WTC11 (cell line): Measurements from ENCODE around the gene ZNF41. TPM values are rescaled to one million over a fixed set of nuclear protein-coding genes. Genes with fewer than 3 reads are reported as not detected.
"Not testable (repeated sequence)": the region's sequence is repeated elsewhere in the genome, so short reads cannot be mapped to it uniquely, and the experiment has no call there.

Experiments
- ATAC-seq: fragments of 200-7000 bp; cut with Tn5 transposase; 2 replicates; pipeline ENCODE4 v1.10.0; 2021; ENCODE audit warnings: mild to moderate bottlenecking, moderate library complexity
- CTCF ChIA-PET: fragments of 300-600 bp; sonication (Branson Sonifier 250); formaldehyde crosslinking; loops from one replicate; lab custom pipeline; 2021; ENCODE audit warnings: antibody characterized with exemption; lab: Charles Lee
- POLR2A ChIA-PET: fragments of 350-600 bp; sonication (Branson Sonifier 250); formaldehyde crosslinking; loops from one replicate; lab custom pipeline; 2021; ENCODE audit warnings: antibody characterized with exemption; lab: Charles Lee
- DNase-seq: peaks from one replicate; pipeline ENCODE4 v3.0.0; 2021; ENCODE audit warnings: low spot score
- H3K27ac Mint-ChIP-seq: 2 replicates; pipeline ENCODE4 v1.8.0; 2021; ENCODE audit warnings: mixed read lengths
- H3K27me3 Mint-ChIP-seq: 2 replicates; pipeline ENCODE4 v1.8.0; 2021; ENCODE audit warnings: low read depth, mild to moderate bottlenecking, moderate library complexity, mixed read lengths
- H3K36me3 Mint-ChIP-seq: 2 replicates; pipeline ENCODE4 v1.8.0; 2021; ENCODE audit warnings: mixed read lengths
- H3K4me1 Mint-ChIP-seq: 2 replicates; pipeline ENCODE4 v1.8.0; 2022; ENCODE audit warnings: mixed read lengths
- H3K4me3 Mint-ChIP-seq: 2 replicates; pipeline ENCODE4 v1.8.0; 2021; ENCODE audit warnings: mild to moderate bottlenecking, moderate library complexity, mixed read lengths
- H3K9me3 Mint-ChIP-seq: 2 replicates; pipeline ENCODE4 v1.8.0; 2021; ENCODE audit warnings: mixed read lengths
- ESRRA ChIP-seq: sonication (generic); formaldehyde crosslinking; IDR thresholded peaks from 2 replicates; pipeline ENCODE4 v1.8.1; 2022; ENCODE audit warnings: mild to moderate bottlenecking, missing genetic modification reagents, borderline replicate concordance
- FOXP1 ChIP-seq: sonication (generic); formaldehyde crosslinking; IDR thresholded peaks from 2 replicates; pipeline ENCODE4 v1.8.0; 2022; ENCODE audit warnings: missing genetic modification reagents, mild to moderate bottlenecking, moderate library complexity, borderline replicate concordance
- HMGA2 ChIP-seq: fragments of 250-450 bp; sonication (Bioruptor Pico); IDR thresholded peaks from 2 replicates; pipeline ENCODE4 v1.4.0; 2021; ENCODE audit warnings: mild to moderate bottlenecking, moderate library complexity
- NFE2L1 ChIP-seq: sonication (generic); formaldehyde crosslinking; IDR thresholded peaks from 2 replicates; pipeline ENCODE4 v1.8.1; 2023; ENCODE audit warnings: missing genetic modification reagents
- NR2C2 ChIP-seq: sonication (generic); formaldehyde crosslinking; IDR thresholded peaks from 2 replicates; pipeline ENCODE4 v1.8.0; 2022; ENCODE audit warnings: mild to moderate bottlenecking, missing genetic modification reagents
- NR3C1 ChIP-seq: sonication (generic); formaldehyde crosslinking; conservative IDR thresholded peaks from 2 replicates; pipeline ENCODE4 v1.8.1; 2023; ENCODE audit warnings: low read depth, mild to moderate bottlenecking, missing genetic modification reagents
- PRRX2 ChIP-seq: fragments of 250-450 bp; sonication (Bioruptor Pico); IDR thresholded peaks from 2 replicates; pipeline ENCODE4 v1.8.0; 2021; ENCODE audit warnings: mild to moderate bottlenecking
- SMAD3 ChIP-seq: sonication (generic); formaldehyde crosslinking; IDR thresholded peaks from 2 replicates; pipeline ENCODE4 v1.8.0; 2022; ENCODE audit warnings: missing genetic modification reagents, mild to moderate bottlenecking, borderline replicate concordance
- SMAD4 ChIP-seq: sonication (generic); formaldehyde crosslinking; IDR thresholded peaks from 2 replicates; pipeline ENCODE4 v1.8.0; 2022; ENCODE audit warnings: mild to moderate bottlenecking, missing genetic modification reagents
- SOX15 ChIP-seq: fragments of 250-450 bp; sonication (Bioruptor Pico); IDR thresholded peaks from 2 replicates; pipeline ENCODE4 v1.9.0; 2021; ENCODE audit warnings: mild to moderate bottlenecking
- ZBTB21 ChIP-seq: sonication (generic); formaldehyde crosslinking; IDR thresholded peaks from 2 replicates; pipeline ENCODE4 v1.8.1; 2023; ENCODE audit warnings: mild to moderate bottlenecking, missing genetic modification reagents, borderline replicate concordance
- ZNF219 ChIP-seq: sonication (generic); formaldehyde crosslinking; IDR thresholded peaks from 2 replicates; pipeline ENCODE4 v1.8.0; 2023; ENCODE audit warnings: missing genetic modification reagents, mild to moderate bottlenecking, borderline replicate concordance
- total RNA-seq: library from RNA; stranded (reverse); gene quantifications from 3 replicates; pipeline ENCODE4 v1.2.3, GENCODE V29; 2021
- TF ChIP-seq, protein P1 (sequence below): sonication (generic); formaldehyde crosslinking; IDR thresholded peaks from 2 replicates; pipeline ENCODE4 v1.8.1; 2022; ENCODE audit warnings: mild to moderate bottlenecking, missing genetic modification reagents, moderate library complexity, borderline replicate concordance
- TF ChIP-seq, protein P2 (sequence below): sonication (generic); formaldehyde crosslinking; IDR thresholded peaks from 2 replicates; pipeline ENCODE4 v1.8.1; 2023; ENCODE audit warnings: mild to moderate bottlenecking, missing genetic modification reagents, moderate library complexity
- TF ChIP-seq, protein P3 (sequence below): sonication (generic); formaldehyde crosslinking; IDR thresholded peaks from 2 replicates; pipeline ENCODE4 v1.8.0; 2022; ENCODE audit warnings: mild to moderate bottlenecking, missing genetic modification reagents
- TF ChIP-seq, protein P4 (sequence below): fragments of 250-450 bp; sonication (Bioruptor Pico); IDR thresholded peaks from 2 replicates; pipeline ENCODE4 v1.9.0; 2021; ENCODE audit warnings: moderate library complexity, mild to moderate bottlenecking, inconsistent platforms, borderline replicate concordance
- TF ChIP-seq, protein P5 (sequence below): fragments of 250-450 bp; sonication (Bioruptor Pico); IDR thresholded peaks from 2 replicates; pipeline ENCODE4 v1.9.0; 2021; ENCODE audit warnings: mild to moderate bottlenecking

ZNF41 gene
- total RNA-seq, 1 experiment from 2014 or later, result 4.9 TPM

DNA sequence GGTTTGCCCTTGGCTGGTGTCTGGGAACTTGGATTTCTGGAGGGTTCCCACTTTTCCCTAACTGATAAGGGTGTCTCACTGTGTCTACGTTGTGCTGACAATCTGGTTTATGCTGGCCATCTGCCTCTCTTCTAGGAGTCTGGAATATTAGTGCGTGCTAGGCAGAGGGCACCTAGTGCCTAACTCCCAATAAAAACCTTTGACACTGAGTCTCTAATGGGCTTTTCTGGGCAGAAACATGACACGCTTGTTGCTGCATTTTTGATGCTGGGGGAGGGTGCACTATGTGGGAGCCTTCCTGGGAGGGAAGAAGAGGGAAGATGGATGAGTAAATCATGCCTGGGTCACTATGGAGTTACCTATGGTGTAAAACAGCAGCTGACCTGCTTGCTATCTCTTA, 16.3 kb upstream of the ZNF41 start (continued):
- TF ChIP-seq, protein P1, sequence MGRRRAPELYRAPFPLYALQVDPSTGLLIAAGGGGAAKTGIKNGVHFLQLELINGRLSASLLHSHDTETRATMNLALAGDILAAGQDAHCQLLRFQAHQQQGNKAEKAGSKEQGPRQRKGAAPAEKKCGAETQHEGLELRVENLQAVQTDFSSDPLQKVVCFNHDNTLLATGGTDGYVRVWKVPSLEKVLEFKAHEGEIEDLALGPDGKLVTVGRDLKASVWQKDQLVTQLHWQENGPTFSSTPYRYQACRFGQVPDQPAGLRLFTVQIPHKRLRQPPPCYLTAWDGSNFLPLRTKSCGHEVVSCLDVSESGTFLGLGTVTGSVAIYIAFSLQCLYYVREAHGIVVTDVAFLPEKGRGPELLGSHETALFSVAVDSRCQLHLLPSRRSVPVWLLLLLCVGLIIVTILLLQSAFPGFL, result no peak
- no peak for TF ChIP-seq ZBTB21
- TF ChIP-seq ZNF219, result no peak
- TF ChIP-seq, protein P2, sequence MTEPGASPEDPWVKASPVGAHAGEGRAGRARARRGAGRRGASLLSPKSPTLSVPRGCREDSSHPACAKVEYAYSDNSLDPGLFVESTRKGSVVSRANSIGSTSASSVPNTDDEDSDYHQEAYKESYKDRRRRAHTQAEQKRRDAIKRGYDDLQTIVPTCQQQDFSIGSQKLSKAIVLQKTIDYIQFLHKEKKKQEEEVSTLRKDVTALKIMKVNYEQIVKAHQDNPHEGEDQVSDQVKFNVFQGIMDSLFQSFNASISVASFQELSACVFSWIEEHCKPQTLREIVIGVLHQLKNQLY (CRISPR knock-in tag), result no peak
- TF ChIP-seq NR3C1 (CRISPR knock-in tag), result no peak
- TF ChIP-seq FOXP1 (CRISPR knock-in tag), result no peak
- TF ChIP-seq SMAD4 (CRISPR knock-in tag), result no peak
- TF ChIP-seq SMAD3 (CRISPR knock-in tag), result no peak
- TF ChIP-seq, all 79 proteins: peak for 0

DNA sequence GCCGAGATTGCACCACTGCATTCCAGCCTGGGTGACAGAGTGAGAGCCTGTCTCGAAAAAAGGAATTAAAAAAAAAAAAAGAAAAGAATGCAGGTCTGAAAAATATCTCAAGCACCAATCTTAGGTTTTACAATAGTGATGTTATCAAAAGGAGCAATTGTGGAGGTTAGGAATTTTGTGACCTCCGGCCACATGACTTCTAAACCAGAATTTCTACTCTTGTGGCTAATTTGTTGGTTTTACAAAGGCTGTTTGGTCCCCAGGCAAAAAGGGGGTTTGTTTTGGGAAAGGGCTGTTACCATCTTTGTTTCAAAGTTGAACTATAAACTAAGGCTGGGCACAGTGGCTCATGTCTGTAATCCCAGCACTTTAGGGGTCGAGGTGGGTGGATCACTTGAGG, 15.4 kb upstream of the ZNF41 start:
- Mint-ChIP-seq H3K36me3 (peaks cover 3% of the 10 kb centered on the region; the same call in 1 of the 2 replicates), H3K9me3 (peaks cover 6% of the 10 kb centered on the region), H3K4me3 (no peak overlapping the region), H3K27ac (no peak overlapping the region), H3K27me3 (no peaks in the 10 kb centered on the region), H3K4me1 (peaks cover 35% of the 10 kb centered on the region)
- ChIA-PET POLR2A (no interaction called here), CTCF (interaction anchor here (0.6 to 3.6 kb wide), 3 partner anchors 24 to 1024 kb away, joined by 3 to 43 read pairs (median 4); no protein-coding TSS in a partner anchor)
- TF ChIP-seq, protein P3, sequence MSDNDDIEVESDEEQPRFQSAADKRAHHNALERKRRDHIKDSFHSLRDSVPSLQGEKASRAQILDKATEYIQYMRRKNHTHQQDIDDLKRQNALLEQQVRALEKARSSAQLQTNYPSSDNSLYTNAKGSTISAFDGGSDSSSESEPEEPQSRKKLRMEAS (CRISPR knock-in tag), result no peak
- TF ChIP-seq, protein P4, sequence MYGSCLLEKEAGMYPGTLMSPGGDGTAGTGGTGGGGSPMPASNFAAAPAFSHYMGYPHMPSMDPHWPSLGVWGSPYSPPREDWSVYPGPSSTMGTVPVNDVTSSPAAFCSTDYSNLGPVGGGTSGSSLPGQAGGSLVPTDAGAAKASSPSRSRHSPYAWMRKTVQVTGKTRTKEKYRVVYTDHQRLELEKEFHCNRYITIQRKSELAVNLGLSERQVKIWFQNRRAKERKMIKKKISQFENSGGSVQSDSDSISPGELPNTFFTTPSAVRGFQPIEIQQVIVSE (CRISPR knock-in tag), result no peak
- TF ChIP-seq, protein P5, sequence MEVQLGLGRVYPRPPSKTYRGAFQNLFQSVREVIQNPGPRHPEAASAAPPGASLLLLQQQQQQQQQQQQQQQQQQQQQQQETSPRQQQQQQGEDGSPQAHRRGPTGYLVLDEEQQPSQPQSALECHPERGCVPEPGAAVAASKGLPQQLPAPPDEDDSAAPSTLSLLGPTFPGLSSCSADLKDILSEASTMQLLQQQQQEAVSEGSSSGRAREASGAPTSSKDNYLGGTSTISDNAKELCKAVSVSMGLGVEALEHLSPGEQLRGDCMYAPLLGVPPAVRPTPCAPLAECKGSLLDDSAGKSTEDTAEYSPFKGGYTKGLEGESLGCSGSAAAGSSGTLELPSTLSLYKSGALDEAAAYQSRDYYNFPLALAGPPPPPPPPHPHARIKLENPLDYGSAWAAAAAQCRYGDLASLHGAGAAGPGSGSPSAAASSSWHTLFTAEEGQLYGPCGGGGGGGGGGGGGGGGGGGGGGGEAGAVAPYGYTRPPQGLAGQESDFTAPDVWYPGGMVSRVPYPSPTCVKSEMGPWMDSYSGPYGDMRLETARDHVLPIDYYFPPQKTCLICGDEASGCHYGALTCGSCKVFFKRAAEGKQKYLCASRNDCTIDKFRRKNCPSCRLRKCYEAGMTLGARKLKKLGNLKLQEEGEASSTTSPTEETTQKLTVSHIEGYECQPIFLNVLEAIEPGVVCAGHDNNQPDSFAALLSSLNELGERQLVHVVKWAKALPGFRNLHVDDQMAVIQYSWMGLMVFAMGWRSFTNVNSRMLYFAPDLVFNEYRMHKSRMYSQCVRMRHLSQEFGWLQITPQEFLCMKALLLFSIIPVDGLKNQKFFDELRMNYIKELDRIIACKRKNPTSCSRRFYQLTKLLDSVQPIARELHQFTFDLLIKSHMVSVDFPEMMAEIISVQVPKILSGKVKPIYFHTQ, result no peak
- no peak for TF ChIP-seq ESRRA (CRISPR knock-in tag)
- TF ChIP-seq SMAD4 (CRISPR knock-in tag), result no peak
- no peak for TF ChIP-seq SOX15 (CRISPR knock-in tag)
- TF ChIP-seq HMGA2 (CRISPR knock-in tag), result no peak
- TF ChIP-seq NR2C2 (CRISPR knock-in tag), result no peak
- no peak for TF ChIP-seq NFE2L1 (CRISPR knock-in tag)
- DNase-seq (no peak), ATAC-seq (no peak)

DNA sequence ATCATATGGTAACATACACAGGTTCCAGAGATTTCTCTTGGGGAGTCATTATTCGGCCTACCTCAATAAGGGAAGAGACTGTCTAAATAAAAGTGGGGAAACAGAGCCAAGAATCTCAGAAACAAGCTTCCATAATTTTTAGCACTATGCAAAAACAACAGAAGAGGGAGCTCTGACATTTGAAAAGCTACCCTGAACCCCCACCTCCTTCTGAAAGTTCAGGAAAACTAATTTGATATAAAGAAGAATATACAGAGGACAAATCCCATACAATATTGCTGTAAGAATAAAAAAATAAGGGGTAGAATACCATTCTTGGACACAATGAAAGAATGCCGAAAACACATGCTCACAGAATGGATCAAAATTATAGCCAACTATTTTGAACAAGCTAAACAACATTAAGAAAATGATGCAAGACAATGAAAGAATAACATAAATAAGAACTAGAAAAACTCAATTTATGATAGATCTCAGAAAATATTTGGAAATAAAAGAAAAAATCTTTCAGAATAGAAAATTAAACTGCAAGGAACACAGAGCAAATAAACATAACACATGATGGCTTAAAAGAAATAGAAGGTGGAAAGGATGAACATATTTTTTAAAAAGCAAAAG, 14.4 kb upstream of the ZNF41 start:
- Mint-ChIP-seq H3K27me3 (no peaks in the 10 kb centered on the region), H3K4me1 (peaks cover 26% of the 10 kb centered on the region), H3K27ac (peak overlapping the region; percentile 63; the same call in 1 of the 2 replicates), H3K9me3 (peaks cover 6% of the 10 kb centered on the region), H3K4me3 (no peak overlapping the region), H3K36me3 (peaks cover 3% of the 10 kb centered on the region; the same call in 1 of the 2 replicates)
- TF ChIP-seq PRRX2, result no peak
- TF ChIP-seq SMAD3 (CRISPR knock-in tag), result no peak
- CTCF ChIA-PET, result interaction anchor here (0.6 to 1.3 kb wide), 11 partner anchors 8 to 663 kb away, joined by 3 to 45 read pairs (median 4); partner anchors contain the start of gene ZNF41
- DNase-seq (no peak), ATAC-seq (no peak)
- POLR2A ChIA-PET, result interaction anchor here (0.6 kb wide), 1 partner anchor 113 kb away, joined by 3 read pairs; no protein-coding TSS in a partner anchor

DNA sequence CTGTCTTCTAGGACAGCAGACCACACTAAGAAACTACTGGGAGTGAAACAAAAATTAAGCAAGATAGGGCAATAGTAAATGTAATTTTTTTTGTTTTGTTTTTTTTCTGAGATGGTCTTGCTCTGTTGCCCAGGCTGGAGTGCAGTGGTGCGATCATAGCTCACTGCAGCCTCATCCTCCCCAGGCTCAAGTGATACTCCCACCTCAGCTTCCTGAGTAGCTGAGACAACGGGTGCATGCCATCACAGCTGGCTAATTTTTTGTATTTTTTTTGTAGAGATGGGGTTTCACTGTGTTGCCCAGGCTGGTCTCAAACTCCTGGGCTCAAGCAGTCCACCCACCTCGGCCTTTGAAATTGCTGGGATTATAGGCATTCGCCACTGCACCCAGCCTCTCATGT, 9.1 kb upstream of the ZNF41 start:
- H3K27ac Mint-ChIP-seq, DNase-seq, H3K4me1 Mint-ChIP-seq, POLR2A ChIA-PET, H3K36me3 Mint-ChIP-seq, CTCF ChIA-PET, H3K4me3 Mint-ChIP-seq, H3K27me3 Mint-ChIP-seq, ATAC-seq, H3K9me3 Mint-ChIP-seq: not testable (repeated sequence)
